Vagina (tissue), 2 donors: Measurements from ENCODE around the gene TAOK3.

Experiments used
- CTCF ChIP-seq, 3 experiments: fragments of 450-650 bp in 2 of 3; fragments of 200-600 bp in 1 of 3; sonication (generic) in 1 of 3; IDR thresholded peaks; one replicate each; pipeline ENCODE4 v1.5.1; 2017 to 2019; ENCODE audit warnings: antibody characterized with exemption in 3 of 3, mild to moderate bottlenecking in 2 of 3, moderate library complexity in 2 of 3
- POLR2A ChIP-seq, 2 donors: fragments of 450-650 bp; IDR thresholded peaks; one replicate each; pipeline ENCODE4 v1.6.1; 2017; ENCODE audit warnings: antibody characterized with exemption in 2 of 2, mild to moderate bottlenecking in 2 of 2, moderate library complexity in 2 of 2
- POLR2AphosphoS5 ChIP-seq, 2 donors: sonication (generic); formaldehyde crosslinking; IDR thresholded peaks; one replicate each; pipeline ENCODE4 v1.9.0; 2017; ENCODE audit warnings: antibody characterized with exemption in 2 of 2, mild to moderate bottlenecking in 2 of 2, low read depth in 1 of 2; ENCODE audit not compliant: insufficient read depth in 1 of 2

GRCh38 chr12:118237052-118237665 is 135.5 kb downstream of the TAOK3 start:
- TF ChIP-seq CTCF (IDR thresholded peaks at IDR 0.05) (no peak), POLR2A (IDR thresholded peaks at IDR 0.05) (no peak), POLR2AphosphoS5 (IDR thresholded peaks at IDR 0.05; ENCODE audit: insufficient read depth in 1 of 2, low read depth in 1 of 2) (no peak)
